GM12891 (cell line): ENCODE measurements around the gene SLC12A3.

Experiments used
- DNase-seq: peaks from one replicate; pipeline ENCODE4 v3.0.0; 2011; ENCODE audit warnings: low spot score; ENCODE audit not compliant: insufficient read length
- FAIRE-seq: peaks from 2 replicates; lab custom pipeline; 2011; peaks lifted over from hg19 to GRCh38; lab: Jason Lieb, UNC
- PAX5 ChIP-seq: IDR thresholded peaks from 2 replicates; pipeline ENCODE4 v1.6.1; 2011; ENCODE audit warnings: low read length, moderate library complexity, mild to moderate bottlenecking; ENCODE audit not compliant: insufficient read depth, severe bottlenecking
- POLR2A ChIP-seq: IDR thresholded peaks from 2 replicates; pipeline ENCODE4 v1.6.1; 2011; ENCODE audit warnings: low read depth, low read length, control low read depth
- POLR2AphosphoS5 ChIP-seq: IDR thresholded peaks from 2 replicates; pipeline ENCODE4 v1.6.1; 2011; ENCODE audit warnings: low read depth, low read length, control low read depth
- POU2F2 ChIP-seq: IDR thresholded peaks from 2 replicates; pipeline ENCODE4 v1.6.1; 2011; ENCODE audit warnings: low read depth, mild to moderate bottlenecking, control low read depth, low read length, moderate library complexity
- SPI1 ChIP-seq: IDR thresholded peaks from 2 replicates; pipeline ENCODE4 v1.6.1; 2011; ENCODE audit warnings: low read depth, low read length, control low read depth
- TAF1 ChIP-seq: IDR thresholded peaks from 2 replicates; pipeline ENCODE4 v1.6.1; 2011; ENCODE audit warnings: low read depth, low read length, control low read depth

The SLC12A3 gene

GRCh38 chr16:56844056-56844455 is 21.0 kb upstream of the SLC12A3 start:
- TF ChIP-seq SPI1 = no peak
- TF ChIP-seq POLR2AphosphoS5 = no peak
- no peak for TF ChIP-seq TAF1
- no peak for TF ChIP-seq PAX5
- no peak for TF ChIP-seq POLR2A
- no peak for TF ChIP-seq POU2F2
- FAIRE-seq = no peak
- no peak for DNase-seq

- DNase-seq = no peak
- no peak for FAIRE-seq
- TF ChIP-seq POLR2A (no peak), PAX5 (no peak), POLR2AphosphoS5 (no peak), SPI1 (no peak), POU2F2 (no peak), TAF1 (no peak)
Measured at GRCh38 chr16:56847173-56847910, 17.7 kb upstream of the SLC12A3 start.

- FAIRE-seq (no peak), DNase-seq (no peak)
- no peak for TF ChIP-seq POU2F2
- TF ChIP-seq TAF1 = no peak
- no peak for TF ChIP-seq SPI1
- TF ChIP-seq POLR2A = no peak
- TF ChIP-seq PAX5 = no peak
- TF ChIP-seq POLR2AphosphoS5 = no peak
Measured at GRCh38 chr16:56848029-56848936, 16.7 kb upstream of the SLC12A3 start.

- TF ChIP-seq SPI1 (0 out of 2 replicates have a peak, but pooled peaks have one; percentile 16), POLR2A (no peak)
- FAIRE-seq = no peak
- DNase-seq = no peak
Measured at GRCh38 chr16:56848955-56849689, 15.9 kb upstream of the SLC12A3 start.

GRCh38 chr16:56849690-56850680 is 15.0 kb upstream of the SLC12A3 start:
- TF ChIP-seq POU2F2 (no peak), TAF1 (no peak), PAX5 (no peak), POLR2AphosphoS5 (no peak), SPI1 (no peak), POLR2A (no peak)
- no peak for DNase-seq
- no peak for FAIRE-seq

- DNase-seq (no peak), FAIRE-seq (no peak)
- TF ChIP-seq POU2F2 = no peak
- no peak for TF ChIP-seq SPI1
- TF ChIP-seq POLR2AphosphoS5 = no peak
- TF ChIP-seq PAX5 = no peak
- no peak for TF ChIP-seq POLR2A
- TF ChIP-seq TAF1 = no peak
Measured at GRCh38 chr16:56851671-56852400, 13.2 kb upstream of the SLC12A3 start.

- peak; percentile 13 for FAIRE-seq
- no peak for DNase-seq
- TF ChIP-seq TAF1 = no peak
- TF ChIP-seq POU2F2 = no peak
- TF ChIP-seq PAX5 = no peak
- TF ChIP-seq SPI1 = no peak
- TF ChIP-seq POLR2AphosphoS5 = no peak
- TF ChIP-seq POLR2A = no peak
Measured at GRCh38 chr16:56852401-56852730, 12.6 kb upstream of the SLC12A3 start.

GRCh38 chr16:56852968-56853367 is 12.0 kb upstream of the SLC12A3 start:
- TF ChIP-seq SPI1 = no peak
- no peak for TF ChIP-seq POU2F2
- no peak for TF ChIP-seq TAF1
- no peak for TF ChIP-seq POLR2AphosphoS5
- no peak for TF ChIP-seq PAX5
- no peak for TF ChIP-seq POLR2A
- DNase-seq (no peak), FAIRE-seq (no peak)

GRCh38 chr16:56855201-56855600 is 9.8 kb upstream of the SLC12A3 start:
- FAIRE-seq (no peak), DNase-seq (no peak)
- TF ChIP-seq POU2F2 (no peak), SPI1 (no peak), TAF1 (no peak), PAX5 (no peak), POLR2A (no peak), POLR2AphosphoS5 (no peak)
